HS-27A (cell line): Measurements from ENCODE around the gene NUP133.
"Not testable (repeated sequence)": the region's sequence is repeated elsewhere in the genome, so short reads cannot be mapped to it uniquely, and the experiment has no call there.

Experiments
- DNase-seq: peaks from one replicate; pipeline ENCODE4 v3.0.0-alpha.2; 2012; ENCODE audit warnings: low read depth, missing footprints

NUP133 gene

DNA sequence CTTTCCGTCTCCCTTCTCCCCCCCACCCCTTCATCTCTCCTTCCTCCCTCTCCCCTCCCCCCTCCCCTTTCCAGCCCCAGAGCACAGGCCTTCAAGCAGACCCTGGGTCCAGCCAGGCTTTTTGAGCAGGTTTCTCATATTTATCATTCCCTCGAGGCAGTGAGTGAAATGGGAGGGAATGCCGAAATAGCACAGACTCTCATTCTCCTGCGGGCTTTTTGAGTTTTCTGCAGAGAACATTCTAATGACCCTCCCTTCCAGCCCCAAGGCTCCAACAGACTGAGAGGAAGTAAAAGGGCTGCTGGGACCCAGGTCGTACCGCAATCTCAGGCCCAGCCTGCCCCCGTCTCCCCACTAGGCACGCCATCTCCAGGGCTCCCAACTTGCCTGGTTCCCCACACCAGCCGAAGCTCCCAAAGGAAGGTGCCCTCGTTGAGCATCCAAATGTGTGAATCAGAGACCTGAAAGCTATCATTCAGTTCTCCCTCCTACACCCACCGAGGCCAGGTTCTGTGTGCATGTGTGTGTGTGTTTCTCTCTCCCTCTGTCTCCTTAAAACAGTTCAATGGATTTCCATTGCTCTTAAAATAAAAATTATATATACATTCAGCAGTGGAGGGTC lies 96.6 kb downstream of the NUP133 start:
- DNase-seq: no peak

DNA sequence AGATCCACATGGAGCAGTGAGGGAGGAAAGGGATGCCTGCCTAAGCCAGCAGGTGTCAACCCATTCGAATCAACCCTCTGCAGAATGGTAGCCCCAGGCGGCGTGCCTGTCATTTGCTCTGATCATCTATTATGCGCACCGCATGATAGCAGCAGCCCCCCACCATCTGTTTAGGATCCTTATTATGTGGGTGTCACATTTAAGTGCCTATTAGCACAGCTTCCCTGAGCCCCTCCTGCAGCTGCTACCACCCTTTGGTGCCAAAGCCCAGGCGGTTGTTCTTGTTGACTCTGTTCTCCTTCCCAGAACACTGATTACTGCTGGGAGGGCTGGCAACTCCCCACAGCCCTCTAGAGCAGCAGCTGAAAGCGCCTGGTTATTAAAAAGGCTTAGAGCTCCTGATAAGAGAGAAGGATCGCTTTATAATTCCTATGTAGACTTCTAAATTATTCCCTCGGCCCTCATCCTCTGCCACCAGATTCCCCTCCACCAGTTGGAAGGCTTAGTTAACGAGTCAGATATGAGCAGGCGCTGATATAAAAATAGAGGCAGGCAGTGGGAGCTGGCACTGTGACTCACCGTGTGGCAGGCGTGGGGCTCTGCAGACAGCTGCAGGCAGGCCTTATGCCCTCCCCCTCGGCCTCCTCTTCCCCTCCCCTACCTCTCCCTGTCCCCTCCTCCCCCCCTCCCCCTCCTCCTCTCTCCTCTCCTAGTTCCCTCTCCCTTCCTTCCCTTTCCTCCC lies 97.3 kb downstream of the NUP133 start:
- DNase-seq: peak; percentile 39

DNA sequence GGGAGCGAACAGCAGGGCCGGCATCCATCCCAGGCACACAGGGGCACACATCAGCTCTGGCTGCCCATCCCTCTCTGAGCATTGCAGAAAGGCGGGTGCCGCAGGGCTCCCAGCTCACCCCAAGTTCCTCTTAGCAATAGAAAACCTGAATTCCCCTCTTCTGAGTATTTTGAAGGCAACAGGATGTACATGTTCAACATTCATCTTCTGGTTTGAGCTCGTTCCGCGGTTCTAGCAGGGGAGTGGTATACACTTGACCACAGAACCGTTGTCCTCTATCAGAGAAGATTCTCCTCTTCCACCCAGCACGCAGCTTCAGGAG lies 97.8 kb downstream of the NUP133 start:
- DNase-seq: no peak

DNA sequence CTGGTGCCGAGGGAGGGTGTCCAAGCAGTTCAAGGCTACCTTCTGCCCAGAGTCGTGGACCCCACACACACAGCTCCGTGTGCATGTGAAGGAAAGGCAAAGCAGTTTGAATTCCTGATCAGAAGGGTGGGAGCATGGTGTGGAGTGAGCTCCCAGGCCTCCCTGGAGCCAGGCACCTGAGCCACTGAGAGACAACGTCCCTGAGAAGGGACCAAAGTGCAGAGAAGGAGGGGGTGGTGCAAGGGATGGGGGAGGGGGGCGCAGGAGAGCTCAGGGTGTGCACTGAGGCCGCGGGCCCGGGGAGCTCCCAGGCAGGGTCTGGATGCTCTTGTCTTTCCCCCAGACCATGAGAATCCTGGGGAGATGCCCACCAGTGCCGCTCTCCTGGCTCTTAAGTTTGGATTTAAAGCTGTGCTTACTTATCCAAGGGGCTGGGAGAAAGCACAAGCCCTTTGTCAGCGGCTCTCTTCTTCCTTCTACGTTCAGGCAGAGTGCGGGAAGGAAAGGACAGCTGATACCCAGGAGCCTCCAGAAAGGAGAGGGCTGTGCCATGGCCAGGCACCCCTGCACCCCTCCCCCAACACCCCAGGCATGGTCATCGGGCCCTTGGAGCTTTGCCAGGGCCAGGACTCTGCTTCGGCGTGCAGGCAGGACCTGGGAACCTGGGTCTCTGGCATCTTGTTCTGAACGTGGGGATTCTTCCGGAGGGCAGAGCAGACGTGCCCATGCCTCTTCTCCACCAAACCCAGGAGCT lies 98.3 kb downstream of the NUP133 start:
- DNase-seq: no peak

DNA sequence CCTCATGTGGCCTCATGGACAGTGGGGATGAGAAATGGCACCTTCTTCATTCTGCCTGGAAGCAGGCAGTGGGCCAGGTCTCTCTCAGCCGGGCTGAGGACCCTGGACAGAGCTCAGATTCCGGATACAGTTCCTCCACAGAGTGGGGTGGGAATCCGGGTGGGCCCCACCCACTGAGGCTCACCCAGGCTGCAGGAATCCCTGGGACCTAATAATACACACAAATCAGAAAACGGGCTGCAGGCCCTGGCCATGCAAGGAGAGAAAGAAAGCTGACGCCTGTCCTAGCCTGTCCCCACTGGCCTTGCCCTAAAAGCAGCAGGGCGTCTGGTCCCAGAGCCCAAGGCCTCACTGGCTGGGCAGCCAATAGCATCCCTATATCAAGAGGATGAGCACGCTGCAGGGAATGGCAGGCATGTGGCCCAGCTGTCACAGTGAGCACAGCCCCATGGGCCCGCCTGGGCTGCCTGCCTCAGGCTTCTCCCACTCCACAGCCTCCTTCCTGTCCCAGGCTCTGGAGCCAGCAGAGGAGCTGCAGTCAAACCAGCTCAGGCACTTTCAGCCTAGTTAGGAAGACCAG lies 99.6 kb downstream of the NUP133 start:
- DNase-seq: no peak

DNA sequence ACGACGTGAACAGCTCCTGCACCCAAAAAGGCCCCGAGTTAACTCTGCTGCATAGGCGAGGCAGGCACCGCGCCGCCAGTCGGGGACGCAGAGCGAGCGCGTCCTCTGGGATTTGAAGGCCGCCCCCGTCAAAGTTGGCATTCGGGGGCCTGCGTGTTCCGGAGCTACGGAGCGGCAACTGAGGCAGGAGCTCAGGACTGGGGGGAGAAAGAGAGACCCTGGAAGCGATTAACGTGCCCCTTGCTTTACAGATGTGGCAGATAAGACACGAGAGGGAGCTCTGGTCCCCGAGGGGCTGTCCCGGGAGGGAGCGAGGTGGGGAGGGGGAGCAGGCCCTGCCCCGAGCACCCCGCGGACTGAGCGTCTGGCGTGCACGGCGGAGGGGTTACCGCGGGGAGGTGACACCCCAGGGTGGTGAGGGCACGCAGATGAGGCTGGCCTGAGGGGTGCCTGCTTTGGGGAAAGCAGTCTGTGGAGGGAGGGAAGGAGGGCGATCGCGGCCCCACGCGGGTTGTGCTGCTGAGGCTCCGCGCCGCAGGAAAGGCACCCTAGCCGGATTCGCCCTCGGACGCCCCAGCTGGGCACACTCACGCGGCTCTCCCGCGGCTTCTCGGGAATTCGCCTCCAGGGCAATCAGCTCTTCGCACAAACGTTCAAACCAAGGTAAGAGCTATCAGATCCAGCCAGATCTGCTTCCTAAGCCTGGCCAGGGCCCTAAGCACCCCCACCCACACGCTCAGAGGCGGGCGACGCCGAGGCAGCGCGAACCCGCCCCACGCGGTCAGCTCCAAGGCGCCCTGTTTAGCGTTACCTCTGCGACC lies 100.7 kb downstream of the NUP133 start:
- no peak for DNase-seq

DNA sequence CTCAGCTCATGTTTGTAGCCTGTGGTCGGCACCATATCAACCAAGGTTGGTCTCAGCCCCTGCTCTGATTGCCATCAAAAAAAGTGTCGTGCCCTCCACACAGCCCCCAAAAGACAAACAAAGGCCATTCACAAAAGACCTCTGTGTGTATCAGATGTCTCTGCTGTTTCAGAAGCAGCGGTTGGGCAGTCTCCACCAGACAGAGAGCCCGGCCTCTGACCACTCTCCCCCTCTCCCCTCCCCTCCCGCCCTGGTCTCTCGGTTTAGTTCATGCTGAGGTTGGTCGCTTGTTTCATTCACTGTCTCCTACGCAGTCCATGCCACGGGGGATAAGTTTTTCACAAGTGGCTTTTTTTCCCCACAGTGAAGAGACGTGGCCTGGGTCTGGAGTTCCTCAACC lies 101.3 kb downstream of the NUP133 start:
- DNase-seq: no peak

DNA sequence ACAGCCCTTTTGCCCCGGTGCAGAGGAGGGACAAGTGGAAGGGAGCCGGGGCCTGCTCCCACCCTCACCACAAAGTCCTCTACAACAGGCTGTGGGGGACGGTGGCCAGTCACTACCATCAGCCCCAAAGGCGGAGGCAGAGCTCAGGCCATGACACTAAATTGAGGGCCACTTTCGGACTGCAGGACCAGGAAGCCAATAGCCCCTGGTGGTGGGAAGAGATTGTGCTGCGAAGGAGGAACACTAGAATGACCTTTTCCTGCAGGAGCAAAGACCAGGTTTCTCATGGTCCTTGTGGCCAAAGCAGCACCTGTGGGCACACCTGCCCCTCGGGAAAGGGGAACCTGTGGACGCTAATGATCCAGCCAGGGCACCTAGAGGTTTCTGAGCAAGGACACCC lies 104.6 kb downstream of the NUP133 start:
- DNase-seq: no peak

DNA sequence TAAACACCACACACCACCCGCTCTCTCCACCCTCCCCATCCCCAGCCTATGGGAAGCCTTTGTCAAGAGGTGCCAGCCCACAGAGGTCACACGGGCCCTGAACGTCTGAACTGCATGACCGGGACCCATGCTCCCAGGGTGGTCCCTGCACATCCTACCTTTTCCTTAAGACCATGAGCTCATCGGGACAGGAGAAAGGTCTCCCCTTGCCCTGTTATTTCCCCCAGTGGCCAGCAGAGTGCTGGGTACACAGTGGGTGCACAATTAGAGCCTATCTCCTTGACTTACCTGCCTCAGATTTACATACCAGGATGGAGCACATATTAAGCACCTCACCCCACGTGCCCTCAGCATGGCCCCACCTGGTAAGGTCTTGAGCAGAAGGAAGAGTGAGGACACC lies 105.1 kb downstream of the NUP133 start:
- DNase-seq: no peak

DNA sequence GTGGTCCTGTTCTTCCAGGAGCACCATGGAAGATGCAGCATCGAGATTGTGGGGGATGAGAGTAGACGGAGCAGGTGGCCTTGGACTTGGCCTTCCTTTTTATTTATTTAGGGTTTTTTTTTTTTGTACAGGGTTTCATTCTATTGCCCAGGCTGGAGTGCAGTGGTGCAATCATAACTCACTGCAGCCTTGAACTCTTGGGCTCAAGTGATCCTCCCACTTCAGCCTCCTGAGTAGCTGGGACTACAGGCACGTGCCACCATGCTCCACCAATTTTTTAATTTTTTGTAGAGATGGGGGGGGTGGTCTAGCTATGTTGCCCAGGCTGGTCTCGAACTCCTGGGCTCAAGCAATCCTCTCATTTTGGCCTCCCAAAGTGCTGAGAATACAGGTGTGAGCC lies 105.8 kb downstream of the NUP133 start:
- not testable (repeated sequence) for DNase-seq

DNA sequence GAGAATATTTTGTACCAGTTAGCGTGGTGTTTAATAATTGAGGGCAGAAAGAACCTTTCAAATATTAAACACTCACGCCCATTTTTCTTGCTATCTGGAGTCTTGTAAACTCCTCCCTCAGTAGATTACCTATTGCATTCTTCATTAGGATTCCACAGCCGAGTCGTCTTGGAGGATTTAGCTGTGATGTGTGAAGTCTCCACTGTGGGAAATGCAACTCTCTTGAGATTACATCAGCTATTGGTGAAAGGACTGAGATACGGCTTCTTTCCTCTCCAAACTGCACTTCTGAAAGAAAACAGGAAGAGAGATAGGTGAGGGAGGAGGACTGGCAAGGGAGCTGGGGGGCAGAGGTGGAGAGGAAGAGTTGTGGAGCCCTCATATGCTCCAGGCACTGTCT lies 110.4 kb downstream of the NUP133 start:
- no peak for DNase-seq

DNA sequence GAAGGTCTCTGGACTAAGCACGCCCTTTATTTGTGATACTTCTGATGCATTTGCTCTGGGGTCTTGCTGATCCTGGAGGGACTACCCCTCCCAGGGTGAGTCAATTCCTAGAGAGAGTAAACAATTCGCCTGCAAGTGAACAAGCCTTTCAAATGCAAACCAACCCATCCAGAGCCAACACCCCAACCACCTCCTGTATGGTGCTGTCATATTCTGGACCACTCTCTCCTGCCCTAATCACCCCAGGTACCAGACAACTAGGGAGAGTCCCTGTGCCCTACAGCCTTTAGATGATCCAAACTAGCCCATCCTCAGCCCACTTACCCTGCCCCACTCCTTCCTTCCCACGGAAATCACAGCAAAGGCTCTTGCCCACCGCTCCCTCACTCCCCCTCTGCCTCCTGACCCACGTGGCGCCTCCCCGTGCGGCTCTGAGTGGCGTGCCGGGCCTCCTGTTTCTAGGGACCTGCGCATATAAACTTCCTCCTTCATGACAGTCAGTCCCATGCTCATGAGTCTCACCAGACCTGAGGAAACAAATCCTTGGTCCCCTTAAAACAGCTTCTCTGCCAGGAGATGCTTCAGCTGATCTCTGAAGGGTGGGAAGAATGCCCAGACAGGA lies 111.4 kb downstream of the NUP133 start:
- no peak for DNase-seq

DNA sequence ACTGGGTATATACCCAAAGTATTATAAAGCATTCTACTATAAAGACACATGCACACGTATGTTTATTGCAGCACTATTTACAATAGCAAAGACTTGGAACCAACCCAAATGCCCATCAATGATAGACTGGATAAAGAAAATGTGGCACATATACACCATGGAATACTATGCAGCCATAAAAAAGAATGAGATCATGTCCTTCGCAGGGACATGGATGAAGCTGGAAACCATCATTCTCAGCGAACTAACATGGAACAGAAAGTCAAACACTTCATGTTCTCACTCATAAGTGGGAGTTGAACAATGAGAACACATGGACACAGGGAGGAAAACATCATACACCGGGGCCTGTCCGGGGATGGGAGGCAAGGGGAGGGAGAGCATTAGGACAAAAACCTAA lies 113.6 kb downstream of the NUP133 start:
- not testable (repeated sequence) for DNase-seq

DNA sequence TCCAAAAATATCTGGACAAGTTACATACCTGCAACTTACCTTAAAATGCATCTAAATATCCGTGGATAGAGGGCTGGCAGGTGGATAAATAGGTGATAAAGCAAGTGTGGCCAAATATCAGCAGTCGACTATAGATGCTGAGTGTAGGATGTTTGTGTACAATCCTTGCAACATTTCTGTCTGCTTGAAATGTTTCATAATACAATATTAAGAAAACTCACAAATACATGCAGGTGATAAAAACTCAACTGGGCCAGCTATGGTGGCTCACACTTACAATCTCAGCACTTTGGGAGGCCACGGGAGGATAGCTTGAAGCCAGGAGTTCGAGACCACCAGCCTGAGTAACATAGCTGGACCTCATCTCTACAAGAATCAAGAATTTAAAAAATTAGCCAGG lies 115.2 kb downstream of the NUP133 start:
- DNase-seq: no peak
